Activated naive CD8-positive, alpha-beta T cell treated with anti-CD3 and anti-CD28 coated beads, Interleukin-2, amount 50 U/mL, for 16 hours (primary cell): Measurements from ENCODE around the gene CIZ1.

Experiments used
- DNase-seq: peaks from one replicate; pipeline ENCODE4 v3.0.0-alpha.2; 2020; ENCODE audit warnings: low read depth, low spot score

CIZ1 gene

GRCh38 chr9:128125580-128126354, 65.6 kb downstream of the CIZ1 start:
- no peak for DNase-seq

GRCh38 chr9:128124873-128125579, 66.3 kb downstream of the CIZ1 start:
- DNase-seq, result no peak

GRCh38 chr9:128124451-128124850, 66.9 kb downstream of the CIZ1 start:
- no peak for DNase-seq

- DNase-seq, result no peak
These were observed 67.8 kb downstream of the CIZ1 start for GRCh38 chr9:128123451-128124080.

- DNase-seq, result no peak
These were observed 68.6 kb downstream of the CIZ1 start for GRCh38 chr9:128122809-128123175.

GRCh38 chr9:128121924-128122808, 69.2 kb downstream of the CIZ1 start:
- no peak for DNase-seq

GRCh38 chr9:128121466-128121810, 69.9 kb downstream of the CIZ1 start:
- no peak for DNase-seq

GRCh38 chr9:128120741-128121465, 70.5 kb downstream of the CIZ1 start:
- no peak for DNase-seq

- no peak for DNase-seq
These were observed 71.2 kb downstream of the CIZ1 start for GRCh38 chr9:128120061-128120740.

- no peak for DNase-seq
These were observed 72.3 kb downstream of the CIZ1 start for GRCh38 chr9:128118971-128119665.

GRCh38 chr9:128118472-128118857, 72.9 kb downstream of the CIZ1 start:
- no peak for DNase-seq

- peak; percentile 96 for DNase-seq
These were observed 73.5 kb downstream of the CIZ1 start for GRCh38 chr9:128117613-128118471.

- DNase-seq, result no peak
These were observed 75.0 kb downstream of the CIZ1 start for GRCh38 chr9:128116104-128117083.
